MM.1S (cell line): ENCODE results near the gene FOXD1.

Source experiments
- DNase-seq: peaks from one replicate; pipeline ENCODE4 v3.0.0-alpha.2; 2015
- H2AFZ ChIP-seq: fragments of 300-600 bp; sonication (generic); 2 replicates; pipeline ENCODE4 v1.6.0; 2016; ENCODE audit warnings: antibody characterized with exemption, low read length
- H3F3A ChIP-seq: fragments of 300-600 bp; sonication (generic); 2 replicates; pipeline ENCODE4 v1.6.1; 2016; ENCODE audit warnings: mild to moderate bottlenecking, antibody characterized with exemption, low read length, moderate library complexity, mixed read lengths; ENCODE audit not compliant: insufficient read depth
- H3K27ac ChIP-seq: fragments of 300-600 bp; sonication (generic); 2 replicates; pipeline ENCODE4 v1.5.1; 2016; ENCODE audit warnings: mild to moderate bottlenecking, low read length
- H3K27me3 ChIP-seq: fragments of 300-600 bp; sonication (generic); replicated peaks from 2 replicates; pipeline ENCODE4 v1.6.0; 2016; ENCODE audit warnings: low read length; ENCODE audit not compliant: insufficient read depth
- H3K36me3 ChIP-seq: fragments of 300-600 bp; sonication (generic); replicated peaks from 2 replicates; pipeline ENCODE4 v1.6.1; 2016; ENCODE audit warnings: mild to moderate bottlenecking, low read length, mixed read lengths; ENCODE audit not compliant: insufficient read depth
- H3K4me1 ChIP-seq: fragments of 300-600 bp; sonication (generic); 2 replicates; pipeline ENCODE4 v1.6.1; 2016; ENCODE audit warnings: low read length, mixed read lengths
- H3K4me2 ChIP-seq: fragments of 300-600 bp; sonication (generic); 2 replicates; pipeline ENCODE4 v1.6.0; 2016; ENCODE audit warnings: low read depth, low read length
- H3K4me3 ChIP-seq: fragments of 300-600 bp; sonication (generic); 2 replicates; pipeline ENCODE4 v1.5.1; 2016; ENCODE audit warnings: low read length, mixed read lengths
- H3K79me2 ChIP-seq: fragments of 300-600 bp; sonication (generic); 2 replicates; pipeline ENCODE4 v1.6.1; 2016; ENCODE audit warnings: mixed run types, low read length, mixed read lengths
- H3K9ac ChIP-seq: fragments of 300-600 bp; sonication (generic); 2 replicates; pipeline ENCODE4 v1.6.1; 2016; ENCODE audit warnings: low read length, mixed read lengths
- H3K9me2 ChIP-seq: fragments of 300-600 bp; sonication (generic); replicated peaks from 2 replicates; pipeline ENCODE4 v1.6.1; 2016; ENCODE audit warnings: mild to moderate bottlenecking, low read length, mixed read lengths; ENCODE audit not compliant: insufficient read depth
- H3K9me3 ChIP-seq: fragments of 300-600 bp; sonication (generic); replicated peaks from 2 replicates; pipeline ENCODE4 v1.6.1; 2016; ENCODE audit warnings: mild to moderate bottlenecking, low read length, mixed read lengths; ENCODE audit not compliant: insufficient read depth
- H4K20me1 ChIP-seq: fragments of 300-600 bp; sonication (generic); 2 replicates; pipeline ENCODE4 v1.6.1; 2016; ENCODE audit warnings: mild to moderate bottlenecking, low read length, moderate library complexity, mixed read lengths; ENCODE audit not compliant: insufficient read depth
- EZH2 ChIP-seq: fragments of 300-600 bp; sonication (generic); optimal IDR thresholded peaks from 2 replicates; pipeline ENCODE3; 2017; ENCODE audit warnings: low read depth, mild to moderate bottlenecking, antibody characterized with exemption, low read length, mixed read lengths
- EZH2phosphoT487 ChIP-seq: fragments of 300-600 bp; sonication (generic); IDR thresholded peaks from 2 replicates; pipeline ENCODE4 v1.6.1; 2018; ENCODE audit warnings: antibody characterized with exemption, low read length
- TF ChIP-seq, protein P1 (sequence below): fragments of 300-600 bp; sonication (generic); IDR thresholded peaks from 2 replicates; pipeline ENCODE4 v1.5.1; 2016; ENCODE audit warnings: antibody characterized with exemption, low read length, mixed read lengths

Gene FOXD1

GRCh38 chr5:73450672-73451223 is 2.2 kb upstream of the FOXD1 start:
- no peak overlapping the region for H3K9ac ChIP-seq
- H3K4me3 ChIP-seq: no peak overlapping the region
- H3K27ac ChIP-seq: no peak overlapping the region
- peak overlapping the region; percentile 53; the same call in 1 of the 2 replicates for H3K4me2 ChIP-seq
- H4K20me1 ChIP-seq: no peaks in the 10 kb centered on the region
- no peak for DNase-seq
- peaks cover 46% of the 10 kb centered on the region for H3K27me3 ChIP-seq
- H3K9me3 ChIP-seq: no peaks in the 10 kb centered on the region
- H2AFZ ChIP-seq: no peak overlapping the region
- no peaks in the 10 kb centered on the region for H3K36me3 ChIP-seq
- H3K4me1 ChIP-seq: peaks cover 7% of the 10 kb centered on the region
- TF ChIP-seq EZH2phosphoT487 (no peak), EZH2 (no peak)
- TF ChIP-seq, protein P1, sequence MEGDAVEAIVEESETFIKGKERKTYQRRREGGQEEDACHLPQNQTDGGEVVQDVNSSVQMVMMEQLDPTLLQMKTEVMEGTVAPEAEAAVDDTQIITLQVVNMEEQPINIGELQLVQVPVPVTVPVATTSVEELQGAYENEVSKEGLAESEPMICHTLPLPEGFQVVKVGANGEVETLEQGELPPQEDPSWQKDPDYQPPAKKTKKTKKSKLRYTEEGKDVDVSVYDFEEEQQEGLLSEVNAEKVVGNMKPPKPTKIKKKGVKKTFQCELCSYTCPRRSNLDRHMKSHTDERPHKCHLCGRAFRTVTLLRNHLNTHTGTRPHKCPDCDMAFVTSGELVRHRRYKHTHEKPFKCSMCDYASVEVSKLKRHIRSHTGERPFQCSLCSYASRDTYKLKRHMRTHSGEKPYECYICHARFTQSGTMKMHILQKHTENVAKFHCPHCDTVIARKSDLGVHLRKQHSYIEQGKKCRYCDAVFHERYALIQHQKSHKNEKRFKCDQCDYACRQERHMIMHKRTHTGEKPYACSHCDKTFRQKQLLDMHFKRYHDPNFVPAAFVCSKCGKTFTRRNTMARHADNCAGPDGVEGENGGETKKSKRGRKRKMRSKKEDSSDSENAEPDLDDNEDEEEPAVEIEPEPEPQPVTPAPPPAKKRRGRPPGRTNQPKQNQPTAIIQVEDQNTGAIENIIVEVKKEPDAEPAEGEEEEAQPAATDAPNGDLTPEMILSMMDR: no peak
- peaks cover 8% of the 10 kb centered on the region; the same call in 1 of the 2 replicates for H3K79me2 ChIP-seq
- no peaks in the 10 kb centered on the region for H3K9me2 ChIP-seq
- peaks cover 8% of the 10 kb centered on the region; the same call in 1 of the 2 replicates for H3F3A ChIP-seq

DNA sequence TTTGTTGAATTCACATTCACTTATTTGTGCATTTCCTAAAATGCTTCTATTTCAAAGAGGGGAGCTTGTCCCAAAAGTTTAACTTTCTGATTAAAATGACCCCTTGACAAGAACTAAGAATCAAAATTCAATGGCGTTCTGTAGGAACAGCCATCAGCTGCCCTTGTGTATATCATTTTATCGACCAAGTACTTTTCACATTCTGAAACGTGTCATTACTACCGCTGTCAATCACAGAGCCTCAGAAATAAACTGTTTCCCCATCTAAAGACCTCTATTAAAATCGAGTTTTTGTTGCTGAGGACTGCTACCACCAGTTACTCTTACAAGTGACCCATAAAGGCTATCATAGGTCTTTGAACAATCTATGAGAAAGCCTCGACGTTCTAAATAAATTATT is 1.6 kb upstream of the FOXD1 start:
- Histone ChIP-seq H3K27me3 (peaks cover 52% of the 10 kb centered on the region), H3K9me3 (no peaks in the 10 kb centered on the region), H3K27ac (no peak overlapping the region), H3K36me3 (no peaks in the 10 kb centered on the region), H3F3A (peaks cover 8% of the 10 kb centered on the region; the same call in 1 of the 2 replicates), H3K9ac (no peak overlapping the region), H3K9me2 (no peaks in the 10 kb centered on the region), H2AFZ (no peak overlapping the region), H3K4me2 (no peak overlapping the region), H3K4me3 (no peak overlapping the region), H3K4me1 (peaks cover 7% of the 10 kb centered on the region), H4K20me1 (no peaks in the 10 kb centered on the region), H3K79me2 (peaks cover 8% of the 10 kb centered on the region; the same call in 1 of the 2 replicates)
- no peak for DNase-seq
- no peak for TF ChIP-seq EZH2phosphoT487

DNA sequence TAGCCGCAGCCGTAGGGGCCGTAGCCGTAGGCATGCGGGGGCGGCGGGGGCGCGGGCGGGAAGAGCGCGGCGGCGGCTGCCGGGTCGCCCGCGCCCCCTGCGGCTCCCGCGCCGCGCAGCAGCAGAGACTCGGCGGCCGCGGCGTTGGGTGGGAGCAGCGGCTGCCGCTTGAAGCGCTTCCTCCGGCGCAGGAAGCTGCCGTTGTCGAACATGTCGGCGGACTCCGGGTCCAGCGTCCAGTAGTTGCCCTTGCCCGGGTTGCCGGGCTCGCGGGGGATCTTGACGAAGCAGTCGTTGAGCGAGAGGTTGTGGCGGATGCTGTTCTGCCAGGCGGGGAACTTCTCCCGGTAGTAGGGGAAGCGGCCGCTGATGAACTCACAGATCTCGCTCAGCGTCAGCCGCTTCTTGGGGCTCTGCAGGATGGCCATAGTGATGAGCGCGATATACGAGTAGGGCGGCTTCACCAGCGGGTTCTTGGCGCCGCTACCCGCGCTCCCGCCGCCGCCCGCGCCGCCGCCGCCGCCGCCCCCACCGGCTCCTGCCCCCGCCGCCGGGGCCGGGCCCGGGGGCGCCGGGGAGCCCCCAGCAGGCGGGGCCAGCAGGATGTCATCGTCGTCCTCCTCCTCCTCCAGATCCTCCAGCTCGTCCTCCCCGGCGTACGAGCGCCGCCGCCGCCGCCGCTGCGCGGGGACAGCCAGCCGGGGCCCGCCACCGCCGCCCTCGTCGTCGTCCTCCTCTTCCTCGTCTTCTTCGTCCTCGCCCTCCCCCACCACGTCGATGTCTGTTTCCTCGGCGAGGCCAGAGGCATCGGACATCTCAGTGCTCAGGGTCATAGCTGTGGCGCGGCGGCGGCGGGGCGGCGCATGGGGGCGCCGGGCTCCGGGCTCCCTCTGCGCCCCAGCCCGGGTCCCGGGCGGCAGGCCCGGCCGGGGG is 781 bp downstream of the FOXD1 start:
- Histone ChIP-seq H3K4me3 (peak overlapping the region; percentile 66), H3F3A (peaks cover 8% of the 10 kb centered on the region; the same call in 1 of the 2 replicates), H3K27me3 (peaks cover 57% of the 10 kb centered on the region), H3K9me3 (no peaks in the 10 kb centered on the region), H3K36me3 (no peaks in the 10 kb centered on the region), H2AFZ (peak overlapping the region; percentile 72; the same call in 1 of the 2 replicates), H3K9me2 (no peaks in the 10 kb centered on the region), H3K4me2 (peak overlapping the region; percentile 65; the same call in 1 of the 2 replicates), H3K4me1 (0 out of 2 replicates have a peak, but pooled peaks cover 3% of the 10 kb centered on the region), H3K27ac (peak overlapping the region; percentile 65; the same call in 1 of the 2 replicates), H3K9ac (peak overlapping the region; percentile 64), H4K20me1 (no peaks in the 10 kb centered on the region), H3K79me2 (peaks cover 8% of the 10 kb centered on the region; the same call in 1 of the 2 replicates)
- peak; percentile 50 for DNase-seq
- TF ChIP-seq, protein P1: no peak
- TF ChIP-seq EZH2 (no peak), EZH2phosphoT487 (no peak)
